ENCODE results near the gene ZSWIM9. TPM values are rescaled to one million over a fixed set of nuclear protein-coding genes. Genes with fewer than 3 reads are reported as not detected.

ZSWIM9 gene
- total and polyA plus RNA-seq, 2 donors (not counting 3 experiments of a cell fraction or from before 2014, with no cell fraction given): 1.0 to 8.6 TPM

GRCh38 chr19:48182434-48182833 is 12.0 kb downstream of the ZSWIM9 start:
- no peaks in the 10 kb centered on the region for H4K20me1 ChIP-seq (replicated peaks; ENCODE audit: control insufficient read depth, extremely low read depth, insufficient read depth, low read length)
- BruUV-seq (replicated peaks): no TSS peak
- H3K9me3 ChIP-seq (replicated peaks; ENCODE audit: control insufficient read depth, insufficient read depth, low read length): no peaks in the 10 kb centered on the region
- H3K9me1 ChIP-seq (replicated peaks; ENCODE audit: control insufficient read depth, extremely low read depth, insufficient read depth, low read length): no peaks in the 10 kb centered on the region
- H3K4me2 ChIP-seq (ENCODE audit: insufficient read depth, low read length): no peak overlapping the region
- POLR2A ChIA-PET: no interaction called here
- TF ChIP-seq EZH2 (IDR thresholded peaks at IDR 0.05; ENCODE audit: borderline replicate concordance, low read depth, low read length, severe bottlenecking) (no peak), MYC (IDR thresholded peaks at IDR 0.05; ENCODE audit: low read depth, low read length) (no peak), MAX (IDR thresholded peaks at IDR 0.05; ENCODE audit: insufficient read depth, insufficient read length) (no peak), GATA2 (IDR thresholded peaks at IDR 0.05; ENCODE audit: insufficient read depth, insufficient read length, low read depth, low read length) (no peak), POLR2AphosphoS5 (IDR thresholded peaks at IDR 0.05; ENCODE audit: insufficient read depth, low read depth, low read length) (no peak), JUN (IDR thresholded peaks at IDR 0.05; ENCODE audit: borderline replicate concordance, insufficient read depth, insufficient read length, low read depth) (no peak), POLR2A (IDR thresholded peaks at IDR 0.05; ENCODE audit: low read depth, low read length) (no peak), FOS (IDR thresholded peaks at IDR 0.05; ENCODE audit: borderline replicate concordance, insufficient read depth, low read length) (no peak)
- TF ChIP-seq, protein P1, sequence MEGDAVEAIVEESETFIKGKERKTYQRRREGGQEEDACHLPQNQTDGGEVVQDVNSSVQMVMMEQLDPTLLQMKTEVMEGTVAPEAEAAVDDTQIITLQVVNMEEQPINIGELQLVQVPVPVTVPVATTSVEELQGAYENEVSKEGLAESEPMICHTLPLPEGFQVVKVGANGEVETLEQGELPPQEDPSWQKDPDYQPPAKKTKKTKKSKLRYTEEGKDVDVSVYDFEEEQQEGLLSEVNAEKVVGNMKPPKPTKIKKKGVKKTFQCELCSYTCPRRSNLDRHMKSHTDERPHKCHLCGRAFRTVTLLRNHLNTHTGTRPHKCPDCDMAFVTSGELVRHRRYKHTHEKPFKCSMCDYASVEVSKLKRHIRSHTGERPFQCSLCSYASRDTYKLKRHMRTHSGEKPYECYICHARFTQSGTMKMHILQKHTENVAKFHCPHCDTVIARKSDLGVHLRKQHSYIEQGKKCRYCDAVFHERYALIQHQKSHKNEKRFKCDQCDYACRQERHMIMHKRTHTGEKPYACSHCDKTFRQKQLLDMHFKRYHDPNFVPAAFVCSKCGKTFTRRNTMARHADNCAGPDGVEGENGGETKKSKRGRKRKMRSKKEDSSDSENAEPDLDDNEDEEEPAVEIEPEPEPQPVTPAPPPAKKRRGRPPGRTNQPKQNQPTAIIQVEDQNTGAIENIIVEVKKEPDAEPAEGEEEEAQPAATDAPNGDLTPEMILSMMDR (IDR thresholded peaks at IDR 0.05; ENCODE audit: extremely low read depth in 1 of 2, insufficient read depth in 1 of 2, low read depth in 1 of 2, low read length in 2 of 2): no peak
- H3K4me3 ChIP-seq (replicated peaks in 1 of 3; ENCODE audit: insufficient read depth in 1 of 3, low read depth in 1 of 3, low read length in 3 of 3): no peak overlapping the region
- DNase-seq (ENCODE audit: low read depth, low spot score) (no peak), FAIRE-seq (no peak)
- H3K9ac ChIP-seq (replicated peaks; ENCODE audit: extremely low read depth, insufficient read depth, low read length): no peak overlapping the region
- intact Hi-C loops (cut with micrococcal nuclease) (no loop called here), dilution Hi-C loops (cut with MboI; ENCODE audit: extremely low pct_ligation_motif_present, low sequenced_read_pairs) (no loop called here)
- CTCF ChIA-PET: no interaction called here
- no peak overlapping the region for H2AFZ ChIP-seq (ENCODE audit: low read depth, low read length)
- no peak overlapping the region for H3K27ac ChIP-seq (ENCODE audit: insufficient read depth, low read depth, low read length)
- H3K27me3 ChIP-seq (ENCODE audit: control insufficient read depth in 2 of 2, insufficient read depth in 2 of 2, low read length in 2 of 2): no peaks in the 10 kb centered on the region
- H3K79me2 ChIP-seq (ENCODE audit: control insufficient read depth, insufficient read depth, low read length): no peaks in the 10 kb centered on the region
- H3K4me1 ChIP-seq (ENCODE audit: control insufficient read depth, extremely low read depth, insufficient read depth, low read length): no peaks in the 10 kb centered on the region
- peaks cover 0 to 2% of the 10 kb centered on the region in 2 experiments for H3K36me3 ChIP-seq (ENCODE audit: control insufficient read depth in 2 of 2, extremely low read depth in 1 of 2, insufficient read depth in 2 of 2, low read length in 2 of 2)

Measured in endothelial cell of umbilical vein (primary cell).